Fibroblast of skin of right quadriceps (primary cell): ENCODE measurements around the gene CAMK1D.

Experiments
- DNase-seq: peaks from one replicate; pipeline ENCODE4 v3.0.0-alpha.2; 2013

CAMK1D gene

DNA sequence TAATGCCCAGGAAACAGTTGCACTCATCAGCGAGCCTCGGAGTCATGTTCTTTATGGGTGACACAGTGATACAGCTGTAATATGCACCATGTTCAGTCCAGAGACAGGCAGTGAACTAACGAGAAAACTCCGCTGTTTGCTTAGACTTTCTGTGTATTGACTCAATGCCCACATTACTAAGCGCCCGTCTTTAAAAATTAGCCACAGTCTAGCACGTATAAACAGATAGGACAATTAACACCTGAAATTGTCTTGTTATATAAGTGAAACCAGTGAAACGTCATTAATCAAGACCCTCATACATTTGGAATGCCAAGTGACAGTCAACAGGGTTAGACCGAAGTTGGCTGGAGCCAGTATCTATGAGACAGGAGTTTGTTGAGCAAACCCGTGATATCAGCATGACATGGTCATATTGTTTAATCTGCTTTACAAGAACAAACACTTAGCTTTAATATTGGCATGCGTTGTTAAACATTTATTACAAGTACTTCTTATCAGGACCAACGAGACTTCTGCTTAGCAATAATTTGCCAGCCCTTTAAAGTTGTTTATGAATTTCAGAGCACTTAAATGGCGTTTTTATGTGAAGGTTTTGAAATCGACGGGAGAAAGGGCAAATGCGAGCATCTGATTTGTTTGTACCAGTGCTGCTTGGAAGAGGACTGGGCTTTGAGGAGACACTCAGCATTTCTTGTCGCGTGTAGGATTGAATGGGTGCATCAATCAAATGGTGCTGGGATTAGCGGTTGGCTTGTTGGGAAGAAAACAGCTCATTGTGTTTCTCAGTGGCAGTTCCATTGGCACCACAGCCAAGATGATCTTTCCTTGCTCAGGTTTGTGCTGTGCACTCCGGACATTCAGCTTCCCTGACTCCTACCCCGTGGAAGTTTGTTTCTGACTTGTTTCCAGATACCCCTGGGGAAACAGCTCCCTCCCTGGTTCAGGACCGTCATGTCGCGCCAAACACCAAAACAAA, 56.3 kb downstream of the CAMK1D start:
- no peak for DNase-seq

DNA sequence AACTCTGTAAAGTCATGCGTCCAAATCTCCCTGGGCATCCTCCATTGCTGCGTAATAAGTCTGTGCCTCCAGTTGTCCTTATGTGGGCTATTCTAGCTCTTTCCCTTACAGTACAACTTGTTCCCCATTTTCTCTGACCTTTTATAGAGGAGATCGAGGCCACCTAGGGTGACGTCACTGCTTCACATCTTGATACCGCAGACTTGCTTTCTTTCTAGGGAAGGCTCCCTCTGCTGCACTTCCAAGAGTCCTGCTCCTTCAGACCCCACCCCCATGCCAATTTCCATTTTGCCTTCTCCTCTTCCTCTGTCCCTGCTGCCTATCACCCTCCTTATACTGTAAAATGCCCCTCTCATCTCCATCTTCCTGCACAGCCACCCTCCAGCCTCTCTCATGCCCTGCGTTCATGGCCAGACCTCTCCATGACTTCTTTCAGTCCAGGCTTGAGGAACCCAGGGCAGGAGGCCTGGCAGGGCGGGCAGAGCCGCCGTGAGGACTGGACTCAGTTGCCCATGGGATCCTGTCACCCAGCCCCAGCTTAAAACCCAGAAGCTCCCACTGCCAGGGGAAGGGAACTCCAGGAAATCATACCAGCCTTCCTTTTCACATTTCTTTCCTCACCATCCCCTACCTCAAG, 57.5 kb downstream of the CAMK1D start:
- no peak for DNase-seq

DNA sequence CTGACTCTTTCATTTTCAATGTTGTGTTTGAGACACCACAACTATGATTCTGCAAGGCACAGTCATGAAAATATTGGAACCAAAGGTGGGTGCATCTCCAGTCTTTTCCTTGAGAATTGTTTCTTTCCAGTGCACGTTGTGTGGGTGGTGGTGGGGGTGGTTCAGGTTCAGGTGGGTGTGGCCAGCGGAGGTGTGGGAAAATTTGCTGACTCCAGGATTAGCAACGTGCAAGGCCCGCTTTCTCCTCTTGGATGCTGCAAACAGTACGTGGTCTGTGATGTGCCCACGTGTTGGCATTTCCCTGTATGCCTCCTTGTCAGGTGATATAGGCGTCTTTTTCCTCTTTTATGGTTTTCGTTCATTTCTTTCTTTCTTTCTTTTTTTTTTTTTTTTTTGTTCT, 59.1 kb downstream of the CAMK1D start:
- no peak for DNase-seq

DNA sequence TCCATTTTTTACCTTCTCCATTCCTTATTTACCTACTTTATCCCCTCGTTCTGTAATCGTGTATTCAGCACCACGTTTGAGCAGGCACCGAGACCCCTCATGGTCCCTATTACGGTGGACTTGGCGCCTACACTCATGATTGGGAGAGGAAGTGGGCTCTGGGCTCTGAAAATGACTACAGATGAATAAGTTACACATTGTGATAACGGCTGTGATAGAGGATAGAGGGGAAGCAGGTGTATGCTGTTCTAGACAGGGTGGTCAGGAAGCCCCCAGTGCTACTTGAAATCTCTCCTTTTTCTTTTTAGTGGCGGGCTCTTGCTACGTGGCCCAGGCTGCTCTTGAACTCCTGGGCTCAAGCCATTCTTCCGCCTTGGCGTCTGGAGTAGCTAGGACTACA, 59.8 kb downstream of the CAMK1D start:
- DNase-seq: no peak

DNA sequence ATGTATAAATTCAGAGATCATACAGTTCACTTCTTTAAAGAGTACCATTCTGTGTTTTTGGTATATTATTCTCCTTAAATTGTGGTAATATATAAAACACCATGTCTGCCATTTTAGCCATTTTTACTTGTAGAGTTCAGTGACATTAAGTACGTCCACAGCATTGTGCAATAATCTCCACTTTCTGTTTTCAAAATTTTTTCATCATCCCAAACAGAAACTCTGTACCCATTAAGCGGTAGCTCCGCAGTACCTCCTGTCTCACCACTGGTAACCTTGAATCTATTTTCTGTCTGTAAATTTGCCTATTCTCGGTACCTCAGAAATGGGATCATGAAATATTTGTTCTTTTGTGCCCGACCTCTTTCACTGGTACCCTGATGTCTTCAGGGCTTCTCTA, 60.3 kb downstream of the CAMK1D start:
- DNase-seq: no peak

DNA sequence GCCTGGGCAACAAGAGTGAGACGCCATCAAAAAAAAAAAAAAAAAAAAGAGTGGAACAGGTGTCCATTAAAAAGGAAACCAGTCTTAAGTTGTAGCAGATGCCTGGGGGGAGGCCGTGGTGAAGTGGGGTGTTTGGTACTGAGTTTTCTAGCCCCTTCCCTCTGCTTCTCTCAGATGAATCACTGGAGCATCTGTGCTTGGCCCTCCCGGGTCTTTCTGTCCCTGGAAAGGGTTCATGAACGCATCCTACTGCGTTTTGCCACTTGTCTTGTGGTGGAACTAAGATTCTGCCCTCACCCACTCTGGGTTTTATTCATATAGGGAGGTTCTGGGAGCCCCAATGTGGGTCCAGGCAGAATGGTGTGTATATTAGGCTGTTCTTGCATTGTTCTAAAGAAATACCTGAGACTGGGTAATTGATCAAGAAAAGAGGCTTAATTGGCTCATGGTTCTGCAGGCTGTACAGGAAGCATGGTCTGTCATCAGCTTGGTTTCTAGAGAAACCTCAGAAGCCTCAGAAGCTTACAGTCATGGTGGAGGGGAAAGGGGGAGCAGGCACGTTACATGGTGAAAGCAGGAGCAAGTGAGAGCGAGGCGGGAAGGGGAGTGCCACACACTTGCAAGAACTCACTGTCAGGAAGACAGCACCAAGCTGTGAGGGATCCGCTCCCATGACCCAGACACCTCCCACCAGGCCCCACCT, 63.5 kb downstream of the CAMK1D start:
- no peak for DNase-seq

DNA sequence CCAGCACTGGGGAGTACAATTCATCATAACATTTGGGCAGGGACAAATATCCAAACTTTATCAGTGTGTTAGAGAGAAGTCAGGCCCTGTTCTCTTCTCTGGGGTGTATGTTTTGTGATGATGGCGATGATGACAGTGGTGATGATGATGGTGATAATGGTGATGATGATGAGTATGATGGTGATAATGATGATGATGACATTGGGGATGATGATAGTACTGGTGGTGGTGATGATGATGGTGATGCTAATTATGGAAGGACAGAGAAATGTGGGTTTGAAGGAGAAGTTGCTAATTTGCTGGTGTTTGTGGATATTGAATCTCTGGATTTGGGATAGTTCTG, 64.0 kb downstream of the CAMK1D start:
- no peak for DNase-seq

DNA sequence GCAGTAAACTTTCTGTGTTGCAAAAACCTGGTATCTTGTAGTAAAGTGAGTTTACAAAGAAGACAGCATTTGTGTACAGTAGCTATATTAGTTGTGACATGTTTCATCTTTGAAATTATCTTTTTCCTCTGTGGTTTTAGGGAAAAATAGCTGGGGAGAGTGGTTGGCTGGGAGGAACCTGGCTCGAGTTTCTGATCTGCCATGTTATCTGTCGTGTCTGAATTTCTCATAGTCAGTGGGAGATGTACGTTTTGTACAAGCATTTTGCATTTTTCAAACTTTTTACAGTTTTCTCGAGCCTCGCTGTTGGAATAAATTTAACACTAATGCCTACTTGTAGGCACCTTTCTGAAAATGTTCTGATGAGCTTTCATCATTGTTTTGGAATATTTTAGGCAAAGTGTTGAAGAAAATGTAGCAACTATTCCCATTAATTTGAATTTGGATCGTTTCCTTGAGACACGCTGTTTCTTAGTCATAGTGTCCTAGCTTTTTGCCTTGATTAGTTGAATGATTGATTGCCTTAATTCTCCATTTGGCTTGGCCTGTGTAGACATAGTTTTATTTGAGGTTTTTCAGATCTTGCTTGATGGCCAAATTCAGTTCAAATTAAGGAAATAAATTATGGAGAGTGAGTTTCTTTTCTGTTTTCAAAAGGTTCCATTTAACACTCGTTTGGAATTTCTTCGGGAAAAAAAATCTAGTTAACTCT, 65.1 kb downstream of the CAMK1D start:
- peak; percentile 41 for DNase-seq

DNA sequence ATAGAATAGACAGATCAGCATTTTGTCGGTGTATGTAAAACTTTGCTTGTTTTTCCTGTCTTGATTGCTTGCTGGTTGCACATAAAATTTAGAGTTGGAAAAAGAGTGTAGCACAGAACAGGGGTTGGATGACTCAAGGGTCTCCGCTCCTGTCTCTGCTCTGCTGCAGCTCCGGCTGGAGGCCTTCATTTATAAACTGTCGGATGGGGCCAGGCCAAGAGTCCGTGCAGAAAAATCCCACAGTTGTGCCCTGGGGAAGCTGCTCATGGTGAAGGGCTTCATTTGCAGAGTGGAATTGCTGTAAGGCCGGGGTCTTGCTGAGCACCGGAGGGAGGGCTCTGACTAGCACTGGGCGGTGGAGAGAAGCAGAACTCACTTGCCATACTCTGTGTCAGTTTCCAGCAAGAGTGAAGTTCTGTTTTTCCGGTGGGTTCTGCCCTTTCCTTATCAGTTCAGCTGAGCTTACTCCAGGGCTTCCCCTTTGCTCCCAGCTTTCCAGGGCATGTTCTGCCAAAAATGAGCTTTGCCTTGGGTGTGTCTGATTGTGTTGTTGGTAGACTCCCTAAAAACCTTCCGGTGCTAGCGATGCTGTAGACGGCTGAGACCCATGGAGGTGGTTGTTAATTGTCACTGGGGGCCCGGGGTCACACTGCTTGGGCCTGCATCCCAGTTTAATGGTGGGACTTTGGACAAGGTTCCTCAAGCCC, 67.2 kb downstream of the CAMK1D start:
- DNase-seq: no peak

DNA sequence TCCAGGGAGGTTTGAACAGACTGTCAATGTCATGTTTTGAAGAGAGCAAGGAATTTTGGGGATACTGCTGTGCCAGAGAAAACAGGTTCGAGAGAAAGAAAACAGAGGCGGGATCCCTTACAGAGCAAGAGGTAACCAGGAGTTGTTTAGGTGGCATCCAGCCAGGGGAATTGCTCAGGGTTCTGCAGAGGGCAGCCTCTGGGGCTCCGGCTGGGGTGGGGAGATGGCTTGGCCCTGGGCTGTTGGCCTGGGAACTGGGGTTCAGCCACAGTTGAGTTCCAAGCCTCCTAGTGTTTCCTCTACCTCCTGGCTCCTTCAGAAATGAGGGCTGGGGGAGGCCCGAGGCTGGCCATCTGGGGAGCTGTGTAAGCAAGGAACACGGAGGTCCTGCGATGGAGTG, 68.0 kb downstream of the CAMK1D start:
- no peak for DNase-seq

DNA sequence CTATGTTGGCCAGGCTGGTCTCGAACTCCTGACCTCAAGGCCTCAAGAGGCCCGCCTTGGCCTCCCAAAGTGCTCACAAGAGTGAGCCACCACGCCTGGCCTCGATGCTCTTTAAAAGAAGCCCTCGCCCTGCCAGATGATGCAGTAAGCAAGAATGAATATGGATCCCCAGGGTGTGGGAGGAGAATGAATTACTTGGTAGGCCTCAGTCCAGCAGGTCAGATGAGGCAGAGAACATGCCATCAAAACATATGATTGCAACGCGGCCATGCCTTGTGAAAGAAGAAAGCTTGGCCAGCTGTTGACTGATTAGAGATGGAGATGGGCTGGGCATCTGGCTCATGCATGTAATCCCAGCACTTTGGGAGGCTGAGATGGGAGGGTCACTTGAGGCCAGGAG, 68.7 kb downstream of the CAMK1D start:
- peak; percentile 66 for DNase-seq

DNA sequence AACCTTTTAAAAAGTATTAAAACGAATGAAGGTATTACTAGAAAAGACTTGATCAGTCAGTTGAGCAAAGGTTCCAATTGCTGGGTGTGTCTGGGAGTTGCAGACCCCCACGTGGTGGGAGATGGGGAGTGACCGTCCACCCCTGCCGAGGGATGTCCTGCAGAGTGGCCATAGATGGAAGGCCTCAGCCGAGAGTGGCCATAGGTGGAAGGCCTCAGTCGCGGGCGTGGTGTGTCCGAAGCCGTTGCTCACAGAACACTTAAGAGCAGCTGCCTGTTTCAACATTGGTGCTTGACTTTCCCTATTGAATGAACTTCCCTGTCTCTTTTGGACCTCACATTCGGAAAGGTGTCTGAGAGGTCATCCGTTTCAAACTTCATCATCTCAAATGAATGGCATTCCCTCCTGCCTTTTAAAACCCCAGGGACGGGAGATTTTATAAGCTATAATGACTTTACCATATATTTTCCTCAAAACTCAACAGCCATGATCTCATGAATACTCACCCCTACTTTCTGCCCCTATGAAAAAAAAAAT, 69.4 kb downstream of the CAMK1D start:
- DNase-seq: no peak

DNA sequence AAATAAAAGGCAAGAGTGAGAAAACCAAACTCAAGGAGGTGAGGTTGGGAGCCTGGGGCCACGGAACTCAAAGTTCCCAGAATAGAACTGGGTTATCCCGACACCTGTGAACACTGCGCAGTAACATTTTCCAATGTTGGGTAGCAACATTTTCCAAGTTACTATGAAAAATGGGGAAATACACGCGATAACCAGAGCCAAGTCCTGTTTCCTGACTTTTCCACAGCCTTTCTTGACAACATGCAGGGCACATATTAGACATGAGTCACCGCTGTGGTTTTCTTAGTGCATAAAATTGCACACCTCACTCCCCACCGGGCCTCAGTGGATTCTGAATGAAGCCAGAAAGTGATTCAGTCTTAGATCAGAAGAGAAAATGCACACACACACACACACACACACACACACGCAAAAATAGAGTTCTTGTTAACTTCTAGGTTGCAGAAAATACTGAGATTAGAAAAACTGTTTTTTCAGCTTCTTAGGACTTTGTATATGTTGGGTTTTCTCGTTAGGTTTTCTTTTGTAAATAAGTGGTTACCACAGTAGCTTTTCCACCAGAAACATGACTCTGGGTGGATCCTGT, 70.0 kb downstream of the CAMK1D start:
- DNase-seq: peak; percentile 99

DNA sequence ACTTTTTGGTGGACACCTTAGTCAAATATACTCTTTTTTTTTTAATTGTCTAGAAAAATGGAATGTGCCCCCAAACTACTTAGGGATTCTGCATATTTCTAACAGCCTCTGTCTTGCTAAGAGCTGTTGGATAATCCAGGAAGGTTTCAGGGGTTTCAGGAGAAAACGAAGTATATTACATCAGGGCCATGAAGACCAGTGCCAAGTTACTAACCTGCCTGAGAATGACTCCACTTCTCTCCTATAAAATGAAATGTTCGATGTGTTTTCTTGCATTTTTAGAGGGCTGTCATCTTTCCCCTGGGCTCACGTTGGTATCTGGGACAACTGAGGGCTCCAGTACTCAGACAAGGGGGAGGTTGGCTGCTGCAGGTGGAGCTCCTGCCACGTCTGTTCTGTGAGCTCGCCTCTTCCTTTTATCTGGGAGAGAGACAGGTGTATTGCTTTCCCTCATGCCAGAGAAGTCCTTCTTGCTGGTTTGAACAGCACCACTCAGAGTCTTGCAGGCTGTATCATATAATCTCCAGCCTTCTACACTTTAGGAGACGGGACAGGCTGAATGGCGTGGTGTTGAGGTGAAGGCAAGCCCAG, 71.3 kb downstream of the CAMK1D start:
- no peak for DNase-seq

DNA sequence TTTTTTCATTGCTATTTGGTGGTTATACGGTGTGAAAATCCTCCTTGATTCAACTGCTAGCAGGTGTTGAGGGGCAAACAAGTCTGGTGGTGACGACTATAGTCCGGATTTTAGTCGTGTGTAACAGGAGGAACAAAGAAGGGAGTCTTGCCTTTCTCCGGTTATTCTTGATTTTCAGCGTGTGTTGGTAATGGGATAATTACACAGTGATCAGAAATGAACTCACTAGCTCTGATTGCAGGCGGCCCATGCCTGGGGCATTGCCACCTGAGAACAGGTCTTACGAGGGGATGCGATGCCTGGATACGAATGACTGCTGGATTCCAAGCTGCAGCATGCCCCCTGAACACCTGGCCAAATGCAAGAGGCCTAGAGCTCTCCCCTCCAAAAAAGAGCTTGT, 72.8 kb downstream of the CAMK1D start:
- DNase-seq: no peak

DNA sequence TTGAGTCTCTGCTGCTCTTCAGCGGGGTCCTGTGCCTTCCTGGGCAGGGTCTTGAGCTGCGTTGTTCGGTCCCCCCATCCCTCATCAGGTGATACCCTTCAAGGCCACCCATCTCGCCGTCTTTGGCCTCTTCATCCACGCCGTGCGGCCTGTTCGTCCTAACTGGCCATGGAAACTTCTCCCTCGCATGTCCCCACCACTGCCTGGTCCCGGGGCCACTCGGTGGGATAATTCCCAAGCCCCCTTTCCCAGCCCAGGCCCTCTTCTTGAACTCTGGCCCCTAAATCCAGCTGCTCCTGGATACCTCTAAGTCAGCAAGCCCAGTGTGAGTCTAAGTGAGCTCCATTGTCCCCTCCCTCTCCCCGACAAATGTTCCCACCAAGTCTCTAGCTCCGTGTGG, 74.5 kb downstream of the CAMK1D start:
- DNase-seq: no peak

DNA sequence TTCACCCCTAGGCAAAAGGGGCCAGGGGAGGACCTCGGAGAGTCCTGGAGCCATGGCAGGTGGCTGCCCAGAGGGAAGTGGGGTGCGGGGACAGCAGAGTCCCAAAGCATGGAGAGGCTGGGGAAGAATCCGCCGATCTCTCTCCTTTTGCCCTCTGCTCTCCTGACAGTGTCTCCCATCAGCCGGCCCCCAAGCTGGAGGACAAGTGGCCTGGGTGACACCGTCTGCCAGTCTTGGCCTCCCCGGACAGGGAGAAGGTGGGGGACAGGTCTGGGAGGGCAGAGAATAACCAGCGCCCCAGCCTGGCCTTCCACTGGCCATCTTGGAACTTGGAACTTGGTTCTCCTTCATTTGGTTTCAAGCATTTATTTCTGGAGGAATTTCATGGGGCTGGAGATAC, 77.9 kb downstream of the CAMK1D start:
- DNase-seq: no peak

DNA sequence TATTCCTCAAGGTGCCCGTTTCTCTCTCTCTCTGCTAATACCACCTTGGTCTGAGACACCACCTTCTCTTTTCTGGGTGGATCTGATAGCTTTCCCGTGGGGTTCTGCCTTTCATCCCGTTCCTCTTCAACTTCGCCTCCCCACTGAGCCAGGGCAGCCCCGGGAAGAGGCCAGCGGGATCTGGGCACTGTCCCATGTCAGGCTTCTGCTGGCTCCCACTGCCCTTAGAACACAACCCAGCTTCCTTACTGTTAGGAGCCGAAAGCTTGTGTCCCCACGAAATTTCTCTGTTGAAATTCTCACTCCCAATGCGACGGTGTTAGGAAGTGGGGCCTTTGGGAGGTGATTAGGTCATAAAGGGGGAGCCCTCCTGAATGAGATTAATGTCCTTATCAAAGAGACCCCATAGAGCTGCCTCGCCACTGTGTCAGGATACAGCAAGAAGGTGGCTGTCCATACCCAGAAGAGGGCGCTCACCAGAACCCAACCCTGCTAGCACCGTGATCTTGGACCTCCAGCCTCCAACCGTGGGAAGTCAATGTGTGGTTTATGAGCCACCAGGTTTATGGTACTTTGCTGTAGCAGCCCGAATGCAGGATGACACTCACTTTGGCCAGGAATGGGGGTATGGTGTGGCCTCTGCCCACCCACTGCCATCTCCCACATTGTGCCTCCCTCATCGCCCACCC, 79.2 kb downstream of the CAMK1D start:
- DNase-seq: no peak

DNA sequence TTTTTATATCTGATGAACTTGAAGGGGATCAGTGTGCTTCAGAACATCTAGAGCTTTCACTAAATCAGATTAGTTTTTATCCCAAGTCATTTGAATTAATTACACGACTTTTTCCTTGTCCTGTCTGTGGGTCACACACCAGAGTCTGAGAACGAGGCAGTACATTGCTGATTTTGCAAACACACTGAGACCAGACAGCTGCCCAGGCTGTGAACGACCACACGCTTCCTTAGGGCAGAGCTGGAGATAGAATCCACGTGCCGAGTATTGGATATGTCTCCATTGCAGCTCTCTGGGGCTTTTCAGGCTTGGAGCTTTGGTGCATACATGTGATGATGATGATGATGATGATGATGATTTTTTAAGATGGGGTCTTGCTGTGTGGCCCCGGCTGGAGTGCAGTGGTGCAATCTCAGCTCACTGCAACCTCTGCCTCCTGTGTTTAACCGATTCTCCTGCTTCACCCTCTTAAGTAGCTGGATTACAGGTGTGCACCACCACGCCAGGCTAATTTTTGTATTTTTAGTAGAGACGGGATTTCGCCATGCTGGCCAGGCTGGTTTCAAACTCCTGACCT, 81.1 kb downstream of the CAMK1D start:
- no peak for DNase-seq
